RKO (cell line): ENCODE data around the gene UVRAG.
"Not testable (repeated sequence)": the region's sequence is repeated elsewhere in the genome, so short reads cannot be mapped to it uniquely, and the experiment has no call there.

Experiments used
- DNase-seq: peaks from one replicate; pipeline ENCODE4 v3.0.0-alpha.2; 2016; ENCODE audit warnings: low spot score

The UVRAG gene

GRCh38 chr11:76075716-76076115 lies 260.7 kb downstream of the UVRAG start:
- DNase-seq, result no peak

GRCh38 chr11:76076253-76076652 lies 261.2 kb downstream of the UVRAG start:
- not testable (repeated sequence) for DNase-seq

DNA sequence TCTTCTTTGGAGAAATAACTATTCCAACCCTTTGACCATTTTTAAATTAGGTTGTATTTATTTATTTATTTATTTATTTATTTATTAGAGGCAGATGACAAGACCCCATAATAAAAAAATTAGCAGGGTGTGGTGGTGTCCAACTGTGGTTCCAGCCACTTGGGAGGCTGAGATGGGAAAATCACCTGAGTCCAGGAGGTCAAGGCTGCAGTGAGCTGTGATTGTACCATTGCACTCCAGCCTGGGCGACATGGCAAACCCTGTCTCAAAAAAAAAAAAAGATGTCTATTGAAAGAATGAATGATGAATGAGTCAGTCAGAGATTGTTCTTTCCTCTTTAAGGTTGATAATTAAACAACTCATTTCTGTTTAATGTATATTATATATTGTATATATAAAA lies 261.7 kb downstream of the UVRAG start:
- no peak for DNase-seq

DNA sequence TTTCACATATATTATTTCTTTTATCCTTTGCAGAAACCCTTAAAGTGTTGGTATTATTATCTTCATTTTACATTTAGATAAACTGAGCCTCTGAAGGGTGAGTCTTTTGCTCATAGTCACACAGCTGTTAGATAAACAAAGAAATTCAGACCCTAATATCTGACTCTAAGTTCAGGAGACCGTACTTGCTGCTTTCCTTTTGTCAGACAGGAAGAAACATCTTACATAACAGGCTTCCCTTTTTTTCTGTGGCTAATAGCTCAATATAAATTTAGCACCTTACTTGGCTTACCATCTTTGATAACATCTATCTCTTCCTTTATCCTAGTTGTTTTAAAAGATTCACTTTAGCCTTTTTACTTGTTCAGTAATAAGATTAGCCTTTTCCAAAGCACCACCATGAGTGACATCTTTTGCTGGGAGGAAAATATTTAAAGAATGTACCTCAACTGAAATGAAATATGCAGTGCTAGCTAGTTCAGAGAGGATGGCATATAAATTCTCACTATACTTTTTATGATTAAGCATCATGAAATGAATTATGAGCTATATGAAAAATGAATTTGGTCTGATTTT lies 262.7 kb downstream of the UVRAG start:
- DNase-seq, result no peak

GRCh38 chr11:76081084-76081483 lies 266.1 kb downstream of the UVRAG start:
- not testable (repeated sequence) for DNase-seq

- no peak for DNase-seq
These were observed 268.8 kb downstream of the UVRAG start for GRCh38 chr11:76083563-76084451.

DNA sequence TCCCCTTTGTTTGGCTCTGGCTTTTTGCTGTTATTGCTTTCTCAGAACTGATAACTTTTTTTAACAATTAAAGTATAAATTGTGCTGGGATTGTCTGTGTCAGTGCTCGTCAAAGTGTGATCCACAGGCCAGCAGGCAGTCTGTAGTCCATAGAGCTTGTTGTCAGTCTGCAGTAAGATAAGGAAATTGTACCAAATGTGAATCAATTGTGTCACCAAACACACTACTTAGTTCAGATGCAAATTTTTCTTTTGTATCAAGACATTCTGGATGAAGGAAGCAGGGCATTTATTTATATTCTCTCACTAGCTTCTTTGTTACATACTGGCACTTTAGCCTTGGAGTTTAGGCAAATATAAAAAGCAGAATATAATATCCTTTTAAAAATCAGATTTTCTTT lies 270.3 kb downstream of the UVRAG start:
- no peak for DNase-seq

DNA sequence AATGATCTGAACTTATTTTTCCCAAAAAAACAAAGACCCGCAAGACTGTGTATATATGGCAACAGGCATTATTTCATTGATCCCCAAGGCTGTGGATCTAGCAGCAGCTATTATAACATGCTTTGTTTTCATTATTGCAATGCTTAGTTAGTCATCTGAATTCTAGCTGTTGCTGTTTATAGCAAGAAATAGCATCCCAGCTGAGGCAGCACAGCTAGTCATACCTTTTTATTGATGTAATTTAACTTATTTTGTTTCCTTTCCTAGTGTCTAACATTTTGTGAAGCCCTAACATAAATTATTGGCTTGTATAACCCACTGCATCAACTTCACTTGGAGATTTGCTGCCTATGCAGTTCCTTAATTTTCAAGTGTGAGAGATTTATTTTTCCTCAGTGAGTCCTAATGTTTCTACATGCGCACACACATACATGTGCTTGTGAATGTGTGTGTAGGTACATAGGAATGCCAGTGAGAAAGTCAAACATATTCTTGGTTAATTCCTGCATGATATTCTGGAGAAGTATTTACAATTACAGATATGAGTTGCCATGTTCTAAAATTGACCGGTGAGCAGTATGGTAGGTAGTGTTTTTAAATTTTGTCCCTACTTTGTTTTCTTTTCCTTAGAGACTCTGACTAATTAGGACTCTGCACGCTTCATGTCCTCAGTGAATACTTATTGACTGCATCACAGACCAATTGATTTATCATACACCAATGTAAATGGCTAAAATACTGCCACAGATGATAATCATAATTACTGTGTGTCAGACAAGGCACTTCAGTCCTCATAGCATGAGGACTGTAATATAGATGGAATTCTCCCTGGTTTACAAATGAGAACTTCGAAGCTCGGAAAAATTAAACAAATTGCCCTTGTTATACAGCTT lies 272.0 kb downstream of the UVRAG start:
- no peak for DNase-seq

DNA sequence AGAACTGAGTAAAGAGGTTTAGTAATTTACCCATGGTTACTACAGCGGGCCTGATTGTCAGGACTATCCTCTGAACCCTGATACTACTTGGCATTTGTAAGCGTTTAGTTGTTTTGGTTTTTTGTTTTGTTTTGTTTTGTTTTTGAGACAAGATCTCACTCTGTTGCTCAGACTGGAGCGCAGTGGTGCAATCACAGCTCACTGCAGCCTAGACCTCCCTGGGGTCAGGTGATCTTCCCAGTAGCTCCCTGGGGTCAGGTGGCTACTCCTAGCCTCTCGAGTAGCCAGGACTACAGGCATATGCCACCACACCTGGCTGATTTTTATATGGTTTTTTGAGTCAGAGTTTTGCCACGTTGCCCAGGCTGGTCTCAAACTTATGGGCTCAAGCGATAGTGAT lies 272.7 kb downstream of the UVRAG start:
- no peak for DNase-seq

- DNase-seq, result no peak
These were observed 273.5 kb downstream of the UVRAG start for GRCh38 chr11:76088511-76088910.

- DNase-seq, result no peak
These were observed 275.2 kb downstream of the UVRAG start for GRCh38 chr11:76090174-76090573.

DNA sequence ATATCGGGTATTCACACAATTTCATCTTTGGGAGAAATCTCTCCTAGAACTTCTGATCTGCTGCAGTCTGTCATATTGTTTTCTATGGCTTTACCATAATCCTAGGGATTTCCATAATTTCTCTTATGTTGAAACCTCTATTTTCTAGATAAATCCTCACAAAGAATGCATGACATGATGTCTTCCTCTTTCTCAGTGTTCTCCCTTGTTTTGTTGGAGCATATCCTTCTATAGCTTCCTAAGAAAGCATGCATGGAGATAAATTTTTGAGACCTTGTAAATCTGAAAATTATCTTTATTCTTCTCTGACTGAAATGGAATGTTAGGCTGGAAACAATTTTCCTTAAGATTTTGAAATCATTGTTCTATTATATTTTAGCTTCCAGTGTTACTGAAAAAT lies 275.8 kb downstream of the UVRAG start:
- no peak for DNase-seq

GRCh38 chr11:76094740-76095139 lies 279.7 kb downstream of the UVRAG start:
- no peak for DNase-seq

DNA sequence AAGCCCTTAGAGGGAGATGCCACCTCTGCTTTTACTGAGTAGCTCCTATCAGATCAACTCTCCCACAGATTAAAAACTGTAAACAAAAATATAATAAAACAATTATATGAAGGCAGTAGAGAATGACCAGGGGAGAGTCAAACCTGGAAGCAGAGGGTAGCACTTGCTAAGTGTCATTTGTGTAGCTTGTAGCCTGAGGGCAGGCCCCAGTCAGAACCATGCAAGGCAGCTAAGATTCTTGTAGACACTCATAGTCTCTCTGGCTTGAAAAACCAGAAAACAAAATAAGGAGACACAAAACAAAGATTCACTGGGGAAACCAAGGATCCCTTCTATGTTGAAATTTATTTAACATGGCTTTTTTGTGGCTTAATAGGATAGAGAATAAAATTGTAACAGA lies 280.9 kb downstream of the UVRAG start:
- no peak for DNase-seq

GRCh38 chr11:76096552-76096951 lies 281.5 kb downstream of the UVRAG start:
- no peak for DNase-seq

GRCh38 chr11:76102802-76103201 lies 287.8 kb downstream of the UVRAG start:
- no peak for DNase-seq

DNA sequence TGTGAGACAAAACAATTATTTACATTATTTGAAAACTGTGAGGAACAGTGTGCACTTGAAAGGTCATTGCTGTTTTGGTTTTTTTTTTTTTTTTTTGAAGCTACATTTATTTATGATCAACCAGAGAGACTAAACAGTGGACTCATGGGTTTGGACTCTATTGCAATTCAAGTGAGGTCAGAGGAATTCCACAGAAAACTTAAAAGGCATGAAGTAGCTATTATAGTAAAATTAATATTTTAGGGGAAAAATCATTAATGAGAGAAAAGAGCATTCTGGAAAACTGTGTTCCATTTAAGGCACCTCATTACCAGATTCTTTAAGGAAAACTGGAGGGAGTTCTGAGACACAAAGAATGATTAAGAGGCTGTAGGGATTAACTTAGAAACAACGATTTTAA lies 288.4 kb downstream of the UVRAG start:
- no peak for DNase-seq

GRCh38 chr11:76104285-76104684 lies 289.3 kb downstream of the UVRAG start:
- no peak for DNase-seq

GRCh38 chr11:76105637-76106036 lies 290.6 kb downstream of the UVRAG start:
- no peak for DNase-seq

DNA sequence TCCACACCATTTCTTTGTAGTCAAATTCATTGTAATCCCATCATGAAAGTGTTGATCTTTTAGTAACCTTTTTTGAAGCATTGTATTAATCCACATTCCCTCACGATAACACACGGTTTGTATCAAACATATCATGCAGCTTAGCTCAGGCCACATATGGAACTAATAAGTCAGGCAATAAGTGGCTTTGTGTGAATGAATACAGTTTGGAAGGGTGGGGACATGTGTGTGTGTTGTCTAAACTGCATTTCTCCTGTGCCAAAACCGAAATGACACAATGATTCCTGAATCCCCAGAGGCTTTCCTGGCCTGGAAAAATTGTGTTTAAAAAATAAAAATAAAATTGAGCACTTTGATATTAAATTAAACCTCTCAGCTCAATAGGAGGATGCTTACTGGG lies 293.0 kb downstream of the UVRAG start:
- no peak for DNase-seq

GRCh38 chr11:76114238-76114637 lies 299.2 kb downstream of the UVRAG start:
- DNase-seq, result no peak

- no peak for DNase-seq
These were observed 300.5 kb downstream of the UVRAG start for GRCh38 chr11:76115555-76115954.

DNA sequence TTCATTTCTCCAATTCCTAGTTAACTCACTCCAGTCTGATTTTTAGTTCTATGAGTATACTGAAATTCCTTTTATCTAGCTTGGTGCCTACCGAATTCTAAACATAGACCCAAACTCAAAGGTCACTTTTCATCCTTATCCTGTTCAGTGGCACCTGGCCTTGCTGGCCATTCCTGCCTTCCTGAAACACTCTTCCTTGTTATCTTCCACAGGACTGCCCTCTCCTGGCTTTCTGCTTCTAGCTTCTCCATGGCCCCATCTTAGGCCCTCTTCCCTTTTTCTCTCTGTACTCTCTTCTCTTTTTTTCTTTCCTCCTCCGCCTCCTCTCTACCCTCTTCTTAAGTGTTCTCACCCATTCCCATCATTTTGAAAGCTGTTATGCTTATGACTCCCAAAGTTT lies 304.0 kb downstream of the UVRAG start:
- no peak for DNase-seq
